GM12872 (cell line): ENCODE measurements around the gene GPR153.

ENCODE experiments used
- TF ChIP-seq, protein P1 (sequence below): IDR thresholded peaks from 3 replicates; pipeline ENCODE4 v1.5.1; 2011; ENCODE audit warnings: low read depth, mild to moderate bottlenecking, low read length, moderate library complexity; ENCODE audit not compliant: insufficient read depth

The GPR153 gene

GRCh38 chr1:6267686-6268322 lies 6.9 kb upstream of the GPR153 start:
- TF ChIP-seq, protein P1, sequence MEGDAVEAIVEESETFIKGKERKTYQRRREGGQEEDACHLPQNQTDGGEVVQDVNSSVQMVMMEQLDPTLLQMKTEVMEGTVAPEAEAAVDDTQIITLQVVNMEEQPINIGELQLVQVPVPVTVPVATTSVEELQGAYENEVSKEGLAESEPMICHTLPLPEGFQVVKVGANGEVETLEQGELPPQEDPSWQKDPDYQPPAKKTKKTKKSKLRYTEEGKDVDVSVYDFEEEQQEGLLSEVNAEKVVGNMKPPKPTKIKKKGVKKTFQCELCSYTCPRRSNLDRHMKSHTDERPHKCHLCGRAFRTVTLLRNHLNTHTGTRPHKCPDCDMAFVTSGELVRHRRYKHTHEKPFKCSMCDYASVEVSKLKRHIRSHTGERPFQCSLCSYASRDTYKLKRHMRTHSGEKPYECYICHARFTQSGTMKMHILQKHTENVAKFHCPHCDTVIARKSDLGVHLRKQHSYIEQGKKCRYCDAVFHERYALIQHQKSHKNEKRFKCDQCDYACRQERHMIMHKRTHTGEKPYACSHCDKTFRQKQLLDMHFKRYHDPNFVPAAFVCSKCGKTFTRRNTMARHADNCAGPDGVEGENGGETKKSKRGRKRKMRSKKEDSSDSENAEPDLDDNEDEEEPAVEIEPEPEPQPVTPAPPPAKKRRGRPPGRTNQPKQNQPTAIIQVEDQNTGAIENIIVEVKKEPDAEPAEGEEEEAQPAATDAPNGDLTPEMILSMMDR: no peak

DNA sequence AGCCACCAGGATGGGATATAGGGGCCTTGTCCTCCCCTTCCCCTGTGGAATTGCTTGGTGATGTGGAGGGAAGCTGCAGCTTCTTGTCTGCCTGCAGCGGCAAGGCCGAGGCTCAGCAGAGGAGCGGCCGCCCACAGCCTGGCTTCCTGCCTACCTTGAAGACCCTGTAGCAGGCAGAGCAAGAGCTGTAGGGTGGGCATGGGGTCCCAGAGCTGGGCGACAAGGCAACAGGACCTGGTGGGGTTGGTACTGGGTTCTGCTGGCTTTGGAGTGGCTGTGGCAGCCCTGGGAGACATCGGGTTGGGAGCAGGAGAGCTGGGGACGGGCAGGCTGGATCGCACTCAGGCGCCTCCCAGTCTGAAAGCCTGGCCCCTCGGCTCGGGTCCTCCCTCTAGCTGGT lies 5.7 kb upstream of the GPR153 start:
- TF ChIP-seq, protein P1: no peak

DNA sequence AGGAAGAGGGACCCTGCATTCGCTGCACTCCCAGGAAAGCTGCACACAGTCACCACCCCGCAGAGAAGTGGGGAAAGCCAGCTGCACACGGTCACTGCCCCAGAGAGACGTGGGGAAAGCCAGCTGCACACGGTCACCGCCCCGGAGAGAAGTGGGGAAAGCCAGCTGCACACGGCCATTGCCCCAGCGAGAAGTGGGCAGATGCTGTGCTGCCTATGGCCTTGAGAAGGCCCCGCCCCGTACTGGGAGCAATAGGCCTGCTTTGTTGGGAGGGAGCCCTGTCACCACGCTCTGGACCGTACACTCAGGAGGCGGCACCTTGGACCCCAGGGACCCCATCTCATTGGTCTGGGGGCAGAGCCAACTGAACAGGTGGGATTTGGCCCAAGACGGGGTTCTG lies 4.3 kb upstream of the GPR153 start:
- TF ChIP-seq, protein P1: no peak

- TF ChIP-seq, protein P1: no peak
Observed at GRCh38 chr1:6263716-6264115, 2.8 kb upstream of the GPR153 start.

DNA sequence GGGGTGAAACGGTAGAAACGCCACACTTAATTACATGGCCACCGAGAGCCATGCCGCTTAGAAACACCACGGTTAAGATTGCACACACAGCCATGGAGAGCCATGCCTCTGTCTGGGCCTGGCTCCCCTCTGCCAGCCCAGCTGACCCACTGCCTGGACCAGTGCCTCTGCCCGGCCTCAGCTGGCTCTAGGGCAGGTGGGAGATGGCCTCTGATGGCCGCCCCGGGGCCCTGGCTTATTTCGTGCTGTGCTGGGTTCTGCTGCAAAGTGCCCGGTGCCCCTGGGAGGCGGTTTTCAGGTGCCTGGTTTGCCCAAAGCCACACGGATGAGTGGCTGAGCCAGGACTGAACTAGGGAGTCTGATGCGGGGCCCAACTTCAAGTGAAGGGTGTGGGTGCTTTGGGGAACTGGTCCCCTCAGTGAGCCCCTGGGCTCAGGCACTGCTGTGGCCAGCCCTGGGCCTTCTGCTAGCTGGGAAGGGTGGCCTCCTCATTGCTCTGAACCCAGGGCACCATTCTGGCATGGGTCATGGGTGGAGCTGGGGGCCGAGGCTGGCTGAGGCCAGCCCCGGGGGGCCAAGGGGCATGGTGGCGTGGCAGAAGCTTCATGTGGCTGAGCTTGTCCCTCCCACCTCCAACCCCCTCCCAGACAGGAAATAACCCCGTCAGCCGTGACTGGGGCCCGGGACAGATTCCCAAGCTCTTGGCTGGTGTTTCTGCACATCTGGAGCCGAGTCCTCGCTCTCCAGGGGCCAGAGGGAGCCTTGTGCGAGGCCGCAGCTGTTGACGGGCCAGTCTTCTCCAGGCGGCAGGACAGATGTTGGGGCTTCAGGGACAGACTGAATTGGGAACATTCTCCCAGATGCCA lies 1.9 kb upstream of the GPR153 start:
- TF ChIP-seq, protein P1: no peak

DNA sequence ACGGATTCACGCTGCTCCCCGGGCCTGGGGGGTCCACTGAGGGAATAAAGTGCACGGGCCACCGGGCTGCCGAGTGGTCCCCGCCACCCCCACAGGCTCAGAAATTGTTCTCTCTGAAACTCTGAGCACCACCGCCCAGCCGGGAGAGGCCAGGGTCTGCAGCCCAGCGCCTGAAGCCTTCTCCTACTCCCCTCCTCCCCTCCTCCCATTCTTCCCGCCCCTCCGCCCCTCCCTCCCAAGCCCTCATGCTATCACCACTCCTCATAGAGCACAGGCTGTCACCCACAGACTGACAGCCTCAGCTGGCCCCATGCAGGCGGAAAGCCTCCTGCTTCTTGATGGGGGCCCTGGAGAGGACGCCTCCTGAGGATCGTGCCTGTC lies 707 bp upstream of the GPR153 start:
- TF ChIP-seq, protein P1: no peak

GRCh38 chr1:6260433-6260934 lies 414 bp downstream of the GPR153 start:
- TF ChIP-seq, protein P1: no peak
